Measurements from ENCODE around the gene STEAP4.
"Not testable (repeated sequence)": the region's sequence is repeated elsewhere in the genome, so short reads cannot be mapped to it uniquely, and the experiment has no call there.

STEAP4 gene

DNA sequence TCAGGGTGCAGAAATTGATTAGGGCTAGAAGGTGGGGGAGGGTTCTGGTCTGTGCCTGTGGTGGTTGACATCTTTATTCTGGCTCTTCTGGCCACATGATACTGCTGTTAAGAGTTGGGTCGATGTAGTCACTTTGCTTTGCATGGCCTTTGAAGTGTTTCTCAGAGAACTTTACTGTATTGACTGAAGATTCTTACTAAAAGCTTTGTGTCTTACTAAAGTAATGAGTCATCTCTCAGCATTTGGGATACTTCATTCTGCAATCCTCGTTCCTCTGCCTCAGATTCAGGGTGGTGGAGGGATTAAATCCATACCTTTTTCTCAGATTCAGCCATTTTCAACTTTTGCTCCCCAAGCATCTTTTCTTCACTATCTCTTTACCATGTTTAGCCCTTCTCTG, 38.6 kb downstream of the STEAP4 start:
- no peak for DNase-seq (ENCODE audit: low spot score)

DNA sequence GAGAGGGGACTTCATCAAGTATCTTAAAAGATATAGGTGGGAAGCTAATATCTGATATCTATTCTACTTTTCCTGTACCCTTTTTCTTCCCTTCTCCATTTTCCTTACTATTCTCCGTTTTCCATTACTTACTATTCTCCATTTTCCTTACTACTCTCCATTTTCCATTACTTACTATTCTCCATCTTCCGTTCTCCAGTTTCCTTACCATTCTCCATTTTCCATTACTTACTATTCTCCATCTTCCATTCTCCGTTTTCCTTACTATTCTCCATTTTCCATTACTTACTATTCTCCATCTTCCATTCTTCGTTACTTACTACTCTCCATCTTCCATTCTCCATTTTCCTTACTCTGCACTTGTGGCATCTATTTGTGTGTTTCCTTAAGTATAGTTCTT, 39.3 kb downstream of the STEAP4 start:
- no peak for DNase-seq (ENCODE audit: low spot score)

DNA sequence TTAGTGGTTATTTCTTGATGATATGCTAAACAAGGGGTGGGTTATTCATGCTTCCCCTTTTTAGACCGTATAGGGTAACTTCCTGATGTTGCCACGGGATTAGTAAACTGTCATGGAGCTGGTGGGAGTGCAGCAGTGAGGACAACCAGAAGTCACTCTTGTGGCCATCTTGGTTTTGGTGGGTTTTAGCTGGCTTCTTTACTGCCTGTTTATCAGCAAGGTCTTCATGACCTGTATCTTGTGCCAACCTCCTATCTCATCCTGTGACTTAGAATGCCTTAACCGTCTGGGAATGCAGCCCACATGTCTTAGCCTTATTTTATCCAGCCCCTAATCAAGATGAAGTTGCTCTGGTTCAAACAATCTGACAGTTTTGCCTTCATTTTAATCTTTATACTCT, 41.7 kb downstream of the STEAP4 start:
- DNase-seq (ENCODE audit: low spot score): not testable (repeated sequence)

DNA sequence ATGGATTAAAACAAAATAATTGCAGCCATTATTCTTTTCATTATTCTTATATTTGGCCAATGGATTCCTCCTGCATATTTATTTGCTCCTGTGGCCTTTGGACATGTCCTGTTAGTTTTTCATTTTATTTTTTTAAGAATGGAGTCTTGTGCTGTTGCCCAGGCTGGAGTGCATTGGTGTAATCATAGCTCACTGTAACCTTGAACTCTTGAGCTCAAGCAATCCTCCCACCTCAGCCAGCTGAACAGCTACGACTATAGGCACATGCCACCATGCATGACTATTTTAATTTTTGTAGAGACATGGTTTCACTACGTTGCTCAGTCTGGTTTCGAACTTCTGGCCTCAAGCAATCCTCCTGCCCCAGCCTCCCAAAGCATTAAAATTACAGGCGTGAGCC, 44.1 kb downstream of the STEAP4 start:
- no peak for DNase-seq (ENCODE audit: low spot score)

DNA sequence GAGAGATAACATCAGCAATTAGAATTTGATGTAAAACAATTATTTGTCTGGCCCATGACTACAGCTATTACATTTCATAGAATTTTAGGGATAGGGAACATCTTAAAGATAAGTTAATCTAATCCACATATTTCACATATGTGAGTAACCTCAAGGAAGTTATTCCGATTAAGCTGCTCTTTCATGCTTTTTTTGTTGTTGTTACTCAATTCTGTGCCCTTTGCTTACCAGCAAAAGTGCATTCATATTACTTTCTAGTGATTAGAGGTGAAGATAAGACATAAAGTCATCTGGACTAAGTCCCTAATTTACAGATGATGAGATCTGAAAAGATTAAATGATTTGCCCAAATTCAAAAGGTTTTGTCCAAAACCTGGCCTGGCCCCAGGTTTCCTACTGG, 46.0 kb downstream of the STEAP4 start:
- DNase-seq (ENCODE audit: low spot score): no peak

DNA sequence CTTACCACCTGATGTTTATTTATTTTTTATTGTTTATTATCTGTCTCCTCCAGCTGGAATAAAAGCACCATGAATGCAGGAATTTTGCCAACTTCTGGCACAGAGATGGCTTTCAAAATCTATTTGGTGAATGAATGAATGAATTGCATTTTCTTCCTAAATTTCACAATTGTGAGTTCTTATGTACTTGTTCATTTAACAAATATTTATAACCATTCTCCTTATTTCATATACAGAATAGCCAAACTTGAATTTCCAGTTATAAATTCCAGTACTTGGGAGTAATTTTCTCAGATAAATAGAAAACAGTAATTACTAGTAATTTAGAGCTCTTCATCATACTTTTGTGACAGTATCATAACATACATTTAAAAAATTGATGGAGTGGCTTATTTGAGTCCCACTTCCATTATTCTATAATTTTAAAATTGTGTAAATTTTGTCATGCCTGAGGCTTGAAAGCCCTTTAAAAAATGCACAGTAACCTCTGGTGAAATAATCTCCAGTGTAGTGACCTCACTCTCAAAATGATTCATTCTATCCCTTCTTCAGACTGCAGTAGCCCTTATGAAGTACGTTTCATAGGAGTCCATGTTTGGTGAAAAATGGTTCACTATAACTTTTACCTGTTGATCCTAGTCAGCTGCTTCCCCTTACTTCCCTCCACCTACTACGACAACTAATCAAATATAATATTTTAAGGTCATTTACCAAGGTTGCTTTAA, 46.9 kb downstream of the STEAP4 start:
- DNase-seq (ENCODE audit: low spot score): no peak

DNA sequence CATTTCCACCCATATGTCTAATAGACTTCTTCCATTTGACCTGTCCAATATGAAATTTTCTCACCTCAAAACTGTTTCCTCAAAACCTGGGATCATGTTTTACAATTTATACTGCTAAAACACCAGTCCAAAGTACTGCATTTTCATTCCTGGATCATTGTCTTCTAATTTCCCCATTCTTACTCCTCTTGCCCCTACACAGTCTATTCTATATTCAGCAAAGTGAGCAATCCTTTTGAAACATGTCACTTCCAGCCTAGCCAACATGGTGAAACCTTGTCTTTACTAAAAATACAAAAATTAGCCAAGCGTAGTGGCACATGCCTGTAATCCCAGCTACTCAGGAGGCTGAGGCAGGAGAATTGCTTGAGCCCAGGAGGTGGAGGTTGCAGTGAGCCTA, 48.4 kb downstream of the STEAP4 start:
- not testable (repeated sequence) for DNase-seq (ENCODE audit: low spot score)

DNA sequence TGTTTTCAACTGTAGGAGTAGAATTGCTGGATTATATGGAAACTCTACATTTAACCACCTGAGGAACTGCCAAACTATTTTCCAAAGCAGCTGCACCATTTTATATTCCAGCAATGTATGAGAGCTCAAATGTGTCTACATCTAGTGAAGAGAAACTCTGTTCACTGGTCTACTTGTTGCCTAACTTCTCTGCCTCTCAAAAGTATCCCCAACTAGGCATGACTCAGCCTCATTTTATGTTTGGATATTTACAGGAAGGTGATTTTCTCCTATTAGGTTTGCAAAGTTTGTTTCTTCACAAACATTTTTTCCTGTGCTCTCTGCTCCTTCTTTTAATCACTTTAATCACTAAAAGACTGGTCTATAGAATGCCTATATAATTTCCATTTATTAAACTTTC, 49.8 kb downstream of the STEAP4 start:
- DNase-seq (ENCODE audit: low spot score): no peak

DNA sequence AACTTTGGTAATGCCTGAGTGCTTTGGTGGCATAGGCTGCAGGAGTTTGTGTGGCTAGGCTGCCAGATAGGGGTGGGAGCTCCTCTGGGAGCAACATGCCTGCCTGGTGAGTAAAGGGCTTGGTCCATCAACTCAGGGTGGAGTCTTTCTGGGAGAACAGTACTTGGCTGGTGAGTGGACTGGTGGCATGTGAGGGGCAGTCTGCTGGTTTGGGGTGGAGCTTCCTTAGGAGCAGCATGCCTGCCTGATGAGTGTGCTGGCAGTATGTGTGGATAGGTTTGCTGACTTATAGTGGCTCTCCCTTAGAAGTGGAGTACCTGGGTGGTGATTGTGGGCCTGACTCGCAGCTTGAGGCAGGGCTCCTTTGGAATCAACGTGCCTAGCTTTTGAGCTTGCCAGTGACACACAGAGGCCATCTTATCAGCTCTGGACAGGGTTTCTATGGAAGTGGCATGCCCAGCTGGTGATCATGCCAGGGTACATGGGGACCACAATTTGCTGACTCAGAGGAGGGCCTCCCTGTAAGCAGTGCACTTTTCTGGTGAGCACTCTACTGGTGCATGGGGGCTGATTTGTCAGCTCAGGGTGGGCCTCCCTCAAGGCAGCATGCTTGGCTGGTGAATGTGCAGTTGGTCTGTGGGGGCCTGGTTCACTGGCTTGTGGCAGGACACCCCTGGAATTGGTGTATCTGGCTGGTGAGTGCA, 51.8 kb downstream of the STEAP4 start:
- DNase-seq (ENCODE audit: low spot score): no peak

DNA sequence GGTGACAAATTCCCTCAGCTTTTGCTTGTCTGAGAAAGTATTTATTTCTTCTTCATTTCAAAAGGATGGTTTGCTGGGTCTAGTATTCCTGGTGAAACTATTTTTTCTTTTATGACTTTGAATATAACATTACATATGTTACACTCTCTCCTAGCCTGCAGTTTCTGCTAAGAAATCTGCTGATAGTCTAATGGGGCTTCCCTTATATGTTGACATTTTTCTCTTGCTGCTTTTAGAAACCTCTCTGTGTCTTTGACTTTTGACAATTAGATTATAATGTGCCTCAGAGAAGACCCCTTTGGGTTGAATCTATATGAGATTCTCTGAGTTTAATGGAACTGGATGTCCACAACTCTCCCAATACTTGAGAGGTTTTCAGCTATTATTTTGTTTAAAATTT, 53.1 kb downstream of the STEAP4 start:
- no peak for DNase-seq (ENCODE audit: low spot score)

DNA sequence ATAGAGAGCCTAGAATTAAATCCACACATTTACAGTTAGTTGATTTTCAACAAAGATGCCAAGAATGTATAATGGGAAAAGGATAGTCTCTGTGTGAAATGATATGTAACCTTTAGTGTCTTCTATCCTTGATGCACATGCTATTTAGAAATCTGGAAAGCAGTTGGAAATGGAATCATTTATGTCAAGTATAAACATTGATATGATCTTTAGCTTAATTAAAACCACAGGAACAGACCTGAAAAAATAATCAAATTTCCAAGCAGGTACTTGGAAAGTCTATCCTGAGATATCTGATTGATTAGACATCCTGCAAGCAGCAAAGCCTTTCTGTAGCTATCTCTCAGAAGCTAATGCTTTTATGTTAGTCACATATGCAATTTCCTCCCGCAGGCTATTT, 62.4 kb downstream of the STEAP4 start:
- no peak for DNase-seq (ENCODE audit: low spot score)

DNA sequence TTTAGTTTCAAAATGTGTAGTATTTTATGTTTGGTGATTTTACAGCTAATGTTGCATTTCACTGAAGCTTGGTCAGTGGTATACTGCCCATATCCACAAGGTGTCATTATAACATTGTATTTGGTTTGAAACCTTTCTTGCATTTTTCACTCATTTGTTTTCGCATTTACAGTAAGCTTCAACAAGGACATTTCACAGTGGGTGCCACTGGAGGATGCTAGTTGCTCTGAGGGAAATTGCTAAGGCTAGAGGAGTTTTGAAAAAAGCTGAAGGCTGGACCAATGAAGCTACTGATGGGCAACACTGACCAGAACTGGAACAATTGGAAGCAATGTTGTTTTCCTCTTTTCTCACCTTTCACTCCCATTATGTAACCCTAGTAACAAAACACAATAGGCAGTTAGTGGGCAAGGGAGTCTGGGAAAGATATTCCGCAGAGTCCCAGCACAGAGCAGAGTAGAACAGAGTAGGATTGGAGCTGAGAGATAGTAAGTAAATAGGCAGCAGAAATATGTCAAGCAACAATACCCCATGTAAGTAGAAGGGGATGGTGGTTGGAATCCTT, 63.3 kb downstream of the STEAP4 start:
- no peak for DNase-seq (ENCODE audit: low spot score)

DNA sequence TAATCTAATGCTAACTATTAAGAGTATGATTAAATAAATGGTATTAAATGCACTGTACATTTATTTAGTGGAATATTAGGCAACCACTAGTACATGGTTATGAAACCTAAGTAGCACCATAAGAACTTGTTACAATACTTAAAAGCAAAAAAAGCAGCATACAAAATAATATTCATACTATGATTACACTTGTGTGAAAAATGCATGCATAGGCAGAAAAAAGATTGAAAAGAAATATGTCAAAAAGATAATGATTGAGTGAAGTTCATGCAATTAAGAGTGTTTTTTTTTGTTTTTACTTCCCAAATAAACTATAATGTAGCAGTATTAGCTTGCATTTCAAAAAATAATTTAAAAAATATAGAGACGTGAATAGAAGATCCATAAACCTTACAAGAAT, 66.8 kb downstream of the STEAP4 start:
- DNase-seq (ENCODE audit: low spot score): no peak

DNA sequence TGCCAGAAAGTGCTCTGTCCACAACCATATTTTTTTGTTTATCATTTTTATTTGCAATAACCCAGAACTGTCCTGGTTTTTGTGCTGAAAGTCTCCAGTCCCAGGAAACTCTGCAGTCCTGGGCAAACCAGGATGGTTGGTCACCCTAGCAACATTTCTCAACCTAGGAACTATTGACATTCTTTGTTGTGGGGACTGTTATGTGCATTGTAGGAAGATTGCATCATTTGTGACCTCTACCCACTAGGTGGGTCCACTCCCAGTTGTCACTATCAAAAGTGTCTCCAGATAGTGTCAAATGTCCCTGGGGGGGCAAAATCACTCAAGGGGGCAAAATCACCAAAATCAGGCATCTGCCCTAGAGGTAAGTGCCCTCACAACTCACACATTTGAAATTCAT, 72.9 kb downstream of the STEAP4 start:
- no peak for DNase-seq (ENCODE audit: low spot score)

DNA sequence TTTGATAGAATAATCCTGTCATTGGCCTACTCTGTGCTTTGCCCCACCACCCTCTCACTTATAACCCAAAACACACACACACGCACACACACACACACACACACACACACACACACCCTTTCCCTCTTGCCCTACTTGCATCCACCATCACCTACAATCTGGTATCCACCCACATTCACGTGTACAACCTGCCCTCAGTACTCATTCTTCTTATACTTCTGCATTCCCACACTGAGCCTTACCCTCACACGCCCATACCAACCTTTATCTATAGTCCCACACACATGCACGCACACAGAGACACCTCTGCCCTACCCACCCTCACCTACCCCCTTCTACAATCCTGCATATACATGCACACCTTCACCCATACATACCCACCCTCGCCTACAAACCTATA, 76.0 kb downstream of the STEAP4 start:
- no peak for DNase-seq (ENCODE audit: low spot score)

DNA sequence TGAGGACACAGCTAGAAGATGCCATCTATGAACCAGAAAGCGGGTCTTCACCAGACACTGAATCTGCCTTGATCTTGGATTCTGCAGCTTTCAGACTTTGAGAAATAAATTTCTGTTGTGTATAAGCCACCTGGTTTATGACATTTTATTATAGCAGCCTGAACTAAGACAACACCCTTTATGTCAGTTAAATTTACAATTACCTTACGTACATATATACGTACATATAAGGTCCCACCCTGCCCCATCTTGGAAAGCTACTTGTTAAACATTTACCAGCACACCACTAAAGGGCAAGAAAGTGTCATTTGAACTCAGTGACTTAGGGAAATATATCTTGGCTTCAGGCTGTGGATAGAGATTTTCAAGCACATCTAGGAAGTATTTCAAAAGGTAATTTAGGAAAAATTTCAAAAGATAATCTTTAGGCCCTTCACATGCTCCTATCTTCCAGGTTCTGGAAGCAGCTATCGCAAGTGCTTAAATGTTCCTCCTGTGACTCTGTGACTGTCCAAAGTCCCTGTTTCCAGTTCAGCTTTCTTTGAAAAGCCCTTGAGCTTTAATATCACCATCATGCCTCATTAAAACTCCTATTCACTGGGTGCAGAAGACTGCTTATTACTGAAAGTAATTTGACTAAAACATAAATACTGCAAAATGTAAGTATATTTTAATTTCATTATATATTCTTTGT, 77.2 kb downstream of the STEAP4 start:
- DNase-seq (ENCODE audit: low spot score): no peak

DNA sequence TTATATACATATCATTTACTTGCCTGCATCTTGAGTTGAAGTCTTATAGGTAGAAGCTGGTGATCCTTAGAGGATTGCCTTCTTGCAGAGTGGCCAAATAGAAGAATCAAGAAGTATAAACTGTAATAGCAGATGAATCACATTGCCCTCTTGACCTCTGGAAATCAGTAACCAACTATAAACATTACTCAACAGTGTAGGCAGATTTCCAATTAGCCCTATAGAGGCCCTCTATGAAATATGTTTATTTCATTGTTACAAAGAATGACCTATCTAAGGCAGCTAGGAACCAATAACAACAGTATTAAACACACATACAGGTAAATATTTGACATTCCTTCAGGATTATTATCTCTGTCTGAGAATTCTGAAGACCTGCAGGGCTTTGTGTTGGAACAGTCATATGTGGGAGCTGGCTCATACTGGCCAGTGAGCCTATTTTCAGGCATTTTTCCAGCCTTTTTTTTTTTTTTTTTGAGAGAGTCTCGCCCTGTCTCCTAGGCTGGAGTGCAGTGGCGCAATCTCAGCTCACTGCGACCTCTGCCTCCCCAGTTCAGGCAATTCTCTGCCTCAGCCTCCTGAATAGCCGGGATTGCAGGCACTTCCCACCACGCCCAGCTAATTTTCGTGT, 79.7 kb downstream of the STEAP4 start:
- DNase-seq (ENCODE audit: low spot score): no peak

DNA sequence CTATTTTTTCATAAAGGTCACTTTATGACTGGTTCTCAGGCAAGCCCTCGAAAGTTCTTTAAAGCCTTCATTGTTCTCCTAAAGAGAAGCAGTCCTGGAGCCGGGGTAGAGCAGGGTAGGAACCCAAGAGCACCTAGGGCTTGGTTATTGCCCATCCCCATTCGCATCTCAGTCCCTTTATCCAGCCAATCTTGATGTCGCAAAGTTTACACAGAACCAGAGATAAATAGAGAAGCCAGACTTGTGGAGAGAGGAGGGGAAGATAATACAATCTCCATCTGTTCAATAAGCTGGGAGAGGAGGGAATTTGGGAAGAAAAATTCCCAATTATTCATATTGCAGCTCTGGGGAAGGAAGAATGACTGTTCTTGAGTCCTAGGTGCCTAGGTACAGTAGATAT, 80.5 kb downstream of the STEAP4 start:
- DNase-seq (ENCODE audit: low spot score): no peak

DNA sequence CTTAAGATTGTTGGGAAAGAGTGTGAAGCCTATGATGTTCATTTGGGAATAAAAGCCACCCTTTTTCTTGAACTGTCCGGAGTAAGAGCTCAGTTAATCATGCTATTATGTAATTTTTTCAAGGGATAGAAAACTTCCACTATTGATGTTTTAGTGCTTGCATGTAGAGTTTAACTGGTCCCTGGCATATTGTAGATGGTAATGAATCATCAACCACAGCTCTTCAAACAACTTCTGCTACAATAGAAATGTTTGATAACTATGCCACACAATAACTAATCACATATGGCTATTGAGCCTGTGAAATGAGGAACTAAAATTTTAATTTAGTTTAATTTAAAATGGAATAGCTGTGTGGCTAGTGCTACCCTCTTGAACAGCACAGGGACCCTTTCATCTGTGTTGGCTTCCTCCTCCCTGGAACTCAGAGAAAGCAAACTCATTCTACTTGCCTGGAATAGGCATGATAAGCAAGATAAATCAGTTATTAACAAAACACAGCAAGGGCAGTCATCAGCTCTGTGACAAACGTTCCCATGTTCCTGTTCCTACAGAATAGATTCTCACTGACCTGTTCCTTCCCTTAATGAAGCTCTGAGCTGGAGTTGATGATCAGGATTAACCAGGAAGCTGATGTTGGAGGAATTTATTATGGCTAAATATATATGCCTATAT, 82.0 kb downstream of the STEAP4 start:
- no peak for DNase-seq (ENCODE audit: low spot score)

DNA sequence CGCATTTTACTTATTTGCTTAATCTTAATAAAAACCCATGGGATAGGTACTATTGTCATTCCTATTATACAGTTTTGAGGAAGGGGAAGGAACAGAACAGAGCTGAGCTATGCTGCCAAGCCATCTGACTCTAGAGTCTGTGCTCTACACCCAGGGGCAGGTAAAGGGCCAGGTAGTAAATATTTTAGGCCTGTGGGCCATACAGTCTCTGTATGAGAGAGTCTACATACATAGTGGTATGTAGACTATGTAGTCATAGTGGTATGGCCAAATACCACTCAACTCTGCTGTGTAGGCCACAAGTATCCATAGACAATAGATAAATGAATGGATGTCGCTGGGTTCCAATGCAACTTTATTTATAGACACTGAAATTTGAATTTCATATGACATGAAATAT, 83.4 kb downstream of the STEAP4 start:
- no peak for DNase-seq (ENCODE audit: low spot score)
